Stimulated activated CD4-positive, alpha-beta T cell treated with anti-CD3 and anti-CD28 coated beads, Interleukin-2, amount 100 ng/mL, for 48 hours (primary cell): ENCODE results near the gene SNX8.
"Not testable (repeated sequence)": the region's sequence is repeated elsewhere in the genome, so short reads cannot be mapped to it uniquely, and the experiment has no call there.

Source experiments
- DNase-seq, 2 donors: peaks; one replicate each; pipeline ENCODE4 v3.0.0-alpha.2; 2020

Gene SNX8

GRCh38 chr7:2326951-2327350, 12.7 kb upstream of the SNX8 start:
- no peak for DNase-seq

- DNase-seq = no peak
Measured at GRCh38 chr7:2325162-2325561, 10.9 kb upstream of the SNX8 start.

GRCh38 chr7:2321020-2321419, 6.8 kb upstream of the SNX8 start:
- DNase-seq = no peak

- no peak for DNase-seq
Measured at GRCh38 chr7:2317556-2318293, 3.5 kb upstream of the SNX8 start.

- DNase-seq = no peak
Measured at GRCh38 chr7:2316578-2316977, 2.3 kb upstream of the SNX8 start.

- DNase-seq = no peak
Measured at GRCh38 chr7:2315787-2316186, 1.5 kb upstream of the SNX8 start.

GRCh38 chr7:2314956-2315530, 802 bp upstream of the SNX8 start:
- DNase-seq = not testable (repeated sequence)

GRCh38 chr7:2313450-2314208, 612 bp downstream of the SNX8 start:
- DNase-seq = peak; percentile 2 to 26

GRCh38 chr7:2312267-2312929, 1.8 kb downstream of the SNX8 start:
- DNase-seq = no peak

GRCh38 chr7:2309889-2310331, 4.3 kb downstream of the SNX8 start:
- DNase-seq = no peak

GRCh38 chr7:2307690-2308107, 6.5 kb downstream of the SNX8 start:
- DNase-seq = no peak

- DNase-seq = no peak
Measured at GRCh38 chr7:2306688-2307087, 7.6 kb downstream of the SNX8 start.

- DNase-seq = not testable (repeated sequence)
Measured at GRCh38 chr7:2305258-2305657, 9.0 kb downstream of the SNX8 start.

- DNase-seq = not testable (repeated sequence)
Measured at GRCh38 chr7:2303520-2303919, 10.7 kb downstream of the SNX8 start.

GRCh38 chr7:2302743-2303397, 11.4 kb downstream of the SNX8 start:
- DNase-seq = not testable (repeated sequence)

- DNase-seq = no peak
Measured at GRCh38 chr7:2301511-2301863, 12.8 kb downstream of the SNX8 start.

GRCh38 chr7:2299870-2300512, 14.2 kb downstream of the SNX8 start:
- no peak for DNase-seq

GRCh38 chr7:2299131-2299829, 15.0 kb downstream of the SNX8 start:
- peak; percentile 11 to 21 for DNase-seq

GRCh38 chr7:2296832-2297231, 17.4 kb downstream of the SNX8 start:
- DNase-seq = no peak

GRCh38 chr7:2295936-2296620, 18.2 kb downstream of the SNX8 start:
- no peak for DNase-seq

GRCh38 chr7:2290877-2291276, 23.4 kb downstream of the SNX8 start:
- DNase-seq = no peak
